ENCODE results near the gene SLC22A16. TPM values are rescaled to one million over a fixed set of nuclear protein-coding genes. Genes with fewer than 3 reads are reported as not detected.

The SLC22A16 gene
- total RNA-seq, 1 donor from 2014 or later, result 0.87 TPM

GRCh38 chr6:110467566-110468140, 8.8 kb downstream of the SLC22A16 start:
- Histone ChIP-seq H3K27me3 (no peaks in the 10 kb centered on the region), H3K4me3 (no peak overlapping the region), H3K36me3 (no peaks in the 10 kb centered on the region), H3K4me1 (no peaks in the 10 kb centered on the region), H3K27ac (no peak overlapping the region), H3K9me3 (peaks cover 5% of the 10 kb centered on the region)
- DNase-seq (no peak), ATAC-seq (no peak)
- no peak for TF ChIP-seq CTCF (IDR thresholded peaks at IDR 0.05)
- intact Hi-C loops (cut with DNase I), result no loop called here

- Histone ChIP-seq H3K36me3 (no peaks in the 10 kb centered on the region), H3K4me3 (no peak overlapping the region), H3K9me3 (peaks cover 9% of the 10 kb centered on the region)
These were observed 13.4 kb downstream of the SLC22A16 start for GRCh38 chr6:110462884-110463481.

GRCh38 chr6:110461376-110461775, 15.0 kb downstream of the SLC22A16 start:
- Histone ChIP-seq H3K27me3 (no peaks in the 10 kb centered on the region), H3K36me3 (no peaks in the 10 kb centered on the region), H3K9me3 (peaks cover 9% of the 10 kb centered on the region), H3K27ac (no peak overlapping the region), H3K4me3 (no peak overlapping the region), H3K4me1 (no peaks in the 10 kb centered on the region)
- intact Hi-C loops (cut with DNase I), result no loop called here
- ATAC-seq (no peak), DNase-seq (no peak)
- TF ChIP-seq CTCF (IDR thresholded peaks at IDR 0.05), result no peak

More at GRCh38 chr6:110462884-110463481, 13.4 kb downstream of the SLC22A16 start:
- no peak for TF ChIP-seq CTCF (IDR thresholded peaks at IDR 0.05)
- DNase-seq (no peak), ATAC-seq (no peak)
- intact Hi-C loops (cut with DNase I), result no loop called here
- H3K27ac ChIP-seq, result no peak overlapping the region
- H3K27me3 ChIP-seq, result no peaks in the 10 kb centered on the region
- no peaks in the 10 kb centered on the region for H3K4me1 ChIP-seq

GRCh38 chr6:110459137-110459536, 17.3 kb downstream of the SLC22A16 start:
- no peak overlapping the region for H3K4me3 ChIP-seq
- no peak for DNase-seq

GRCh38 chr6:110458476-110458875, 17.9 kb downstream of the SLC22A16 start:
- ATAC-seq, result no peak

More at GRCh38 chr6:110459137-110459536, 17.3 kb downstream of the SLC22A16 start:
- Histone ChIP-seq H3K36me3 (no peaks in the 10 kb centered on the region), H3K4me1 (no peaks in the 10 kb centered on the region), H3K27me3 (no peaks in the 10 kb centered on the region), H3K27ac (no peak overlapping the region), H3K9me3 (peaks cover 9% of the 10 kb centered on the region)
- intact Hi-C loops (cut with DNase I), result no loop called here
- TF ChIP-seq CTCF (IDR thresholded peaks at IDR 0.05), result no peak
- no peak for ATAC-seq

More at GRCh38 chr6:110458476-110458875, 17.9 kb downstream of the SLC22A16 start:
- Histone ChIP-seq H3K27me3 (no peaks in the 10 kb centered on the region), H3K27ac (no peak overlapping the region), H3K36me3 (no peaks in the 10 kb centered on the region), H3K4me3 (no peak overlapping the region), H3K9me3 (peaks cover 9% of the 10 kb centered on the region), H3K4me1 (no peaks in the 10 kb centered on the region)
- intact Hi-C loops (cut with DNase I), result no loop called here
- no peak for TF ChIP-seq CTCF (IDR thresholded peaks at IDR 0.05)
- no peak for DNase-seq

Measured in upper lobe of right lung (tissue), 1 donor.